Upper lobe of right lung (tissue), 1 donor: ENCODE data around the gene ATG12. TPM values are rescaled to one million over a fixed set of nuclear protein-coding genes. Genes with fewer than 3 reads are reported as not detected.

ENCODE experiments used
- ATAC-seq: fragments of 200-7000 bp; cut with Tn5 transposase; one replicate; pipeline ENCODE4 v1.9.1; 2020; ENCODE audit warnings: mild to moderate bottlenecking, moderate library complexity
- DNase-seq: peaks from one replicate; pipeline ENCODE4 v3.0.0-alpha.2; 2020
- H3K27ac ChIP-seq: fragments of 200-600 bp; one replicate; pipeline ENCODE4 v1.8.0; 2022
- H3K27me3 ChIP-seq: fragments of 200-600 bp; one replicate; pipeline ENCODE4 v1.8.0; 2022; ENCODE audit warnings: mild to moderate bottlenecking
- H3K36me3 ChIP-seq: fragments of 200-600 bp; one replicate; pipeline ENCODE4 v1.8.0; 2022
- H3K4me1 ChIP-seq: fragments of 200-600 bp; one replicate; pipeline ENCODE4 v1.8.0; 2022
- H3K4me3 ChIP-seq: fragments of 200-600 bp; one replicate; pipeline ENCODE4 v1.8.0; 2022; ENCODE audit warnings: mild to moderate bottlenecking
- H3K9me3 ChIP-seq: fragments of 200-600 bp; one replicate; pipeline ENCODE4 v1.8.0; 2022
- CTCF ChIP-seq: fragments of 200-600 bp; IDR thresholded peaks from one replicate; pipeline ENCODE4 v1.8.0; 2022; ENCODE audit warnings: antibody characterized with exemption
- intact Hi-C: fragments of 100-400 bp; cut with DNase I; formaldehyde crosslinking; loops from one replicate; pipeline ENCODE4 v1.11.0; 2022
- total RNA-seq: library from RNA; stranded (reverse); fragmentation: NEBNext Ultra II Directional; extraction: Animal tissue kit (Norgen Biotek cat#: 25700); gene quantifications from one replicate; pipeline ENCODE4 v1.2.1, GENCODE V29; 2021
- donor health status: DM: no; HTN: yes; CAD: no; lungs with severe emphysema.

ATG12 gene
- total RNA-seq, 1 donor from 2014 or later: 36.5 TPM

- ATAC-seq (peak; percentile 69), DNase-seq (peak; percentile 65)
- H3K27me3 ChIP-seq: peaks cover 38% of the 10 kb centered on the region
- TF ChIP-seq CTCF: no peak
- H3K4me3 ChIP-seq: peak within 1 kb of the TSS; percentile 54
- intact Hi-C loops: no loop called here
- no peaks in the 10 kb centered on the region for H3K36me3 ChIP-seq
- peak within 1 kb of the TSS; percentile 78 for H3K27ac ChIP-seq
- H3K9me3 ChIP-seq: no peaks in the 10 kb centered on the region
- H3K4me1 ChIP-seq: peaks cover 3% of the 10 kb centered on the region
These were observed 24.9 kb downstream of the ATG12 start, which contains the start of gene CDO1 for GRCh38 chr5:115816226-115817081. Gene CDO1, minus strand, starts transcription at chr5:115816659. Its CDS starts 262 bp downstream, at chr5:115816397.

GRCh38 chr5:115815693-115816225, 25.6 kb downstream of the ATG12 start:
- H3K9me3 ChIP-seq: no peaks in the 10 kb centered on the region
- DNase-seq (peak; percentile 60), ATAC-seq (peak; percentile 39)
- H3K4me1 ChIP-seq: peaks cover 3% of the 10 kb centered on the region
- no peak overlapping the region for H3K27ac ChIP-seq
- peaks cover 40% of the 10 kb centered on the region for H3K27me3 ChIP-seq
- H3K36me3 ChIP-seq: no peaks in the 10 kb centered on the region
- intact Hi-C loops: no loop called here
- H3K4me3 ChIP-seq: peak overlapping the region; percentile 54
- TF ChIP-seq CTCF: no peak

- no peak for ATAC-seq
These were observed 26.2 kb downstream of the ATG12 start for GRCh38 chr5:115815006-115815692.

GRCh38 chr5:115813719-115814118, 27.6 kb downstream of the ATG12 start:
- no peaks in the 10 kb centered on the region for H3K9me3 ChIP-seq
- peaks cover 3% of the 10 kb centered on the region for H3K4me1 ChIP-seq
- H3K36me3 ChIP-seq: no peaks in the 10 kb centered on the region
- H3K4me3 ChIP-seq: peak overlapping the region; percentile 54
- intact Hi-C loops: no loop called here
- peaks cover 40% of the 10 kb centered on the region for H3K27me3 ChIP-seq
- DNase-seq (no peak), ATAC-seq (no peak)
- no peak overlapping the region for H3K27ac ChIP-seq
- TF ChIP-seq CTCF: no peak

More at GRCh38 chr5:115815006-115815692, 26.2 kb downstream of the ATG12 start:
- no peak for DNase-seq
- Histone ChIP-seq H3K27ac (no peak overlapping the region), H3K27me3 (peaks cover 40% of the 10 kb centered on the region), H3K9me3 (no peaks in the 10 kb centered on the region), H3K4me3 (peak overlapping the region; percentile 54), H3K4me1 (peaks cover 3% of the 10 kb centered on the region), H3K36me3 (no peaks in the 10 kb centered on the region)
- intact Hi-C loops: no loop called here
- TF ChIP-seq CTCF: no peak

GRCh38 chr5:115812372-115812771, 29.0 kb downstream of the ATG12 start:
- Histone ChIP-seq H3K4me1 (peaks cover 3% of the 10 kb centered on the region), H3K36me3 (no peaks in the 10 kb centered on the region), H3K27me3 (peaks cover 38% of the 10 kb centered on the region), H3K9me3 (no peaks in the 10 kb centered on the region), H3K4me3 (no peak overlapping the region), H3K27ac (no peak overlapping the region)
- no peak for TF ChIP-seq CTCF
- DNase-seq: no peak
- ATAC-seq: no peak
- intact Hi-C loops: no loop called here
